ENCODE data around the gene SRL.
A peak's percentile ranks its signal among the peaks of the same experiment; 100 is the strongest.

SRL gene

GRCh38 chr16:4283441-4283840 lies 41.6 kb upstream of the SRL start:
- DNase-seq: no peak
- H3K36me3 ChIP-seq (replicated peaks): no peaks in the 10 kb centered on the region
- no peaks in the 10 kb centered on the region for H3K27me3 ChIP-seq (replicated peaks)
- in situ Hi-C loops (cut with HindIII; ENCODE audit: low pct_ligation_motif_present, low sequenced_read_pairs): no loop called here
- TF ChIP-seq CTCF (IDR thresholded peaks at IDR 0.05; ENCODE audit: low read depth, low read length, missing control alignments): no peak
- H3K27ac ChIP-seq: no peak overlapping the region
- H3K4me3 ChIP-seq (ENCODE audit: low read depth, low read length): no peak overlapping the region

- no peaks in the 10 kb centered on the region for H3K27me3 ChIP-seq (replicated peaks)
- in situ Hi-C loops (cut with HindIII; ENCODE audit: low pct_ligation_motif_present, low sequenced_read_pairs): no loop called here
- no peak overlapping the region for H3K27ac ChIP-seq
- H3K4me3 ChIP-seq (ENCODE audit: low read depth, low read length): no peak overlapping the region
- no peak for DNase-seq
- TF ChIP-seq CTCF (IDR thresholded peaks at IDR 0.05; ENCODE audit: low read depth, low read length, missing control alignments): no peak
- H3K36me3 ChIP-seq (replicated peaks): no peaks in the 10 kb centered on the region
Observed at GRCh38 chr16:4280625-4281024, 38.7 kb upstream of the SRL start.

GRCh38 chr16:4277987-4278513 lies 36.2 kb upstream of the SRL start:
- Histone ChIP-seq H3K4me3 (ENCODE audit: low read depth, low read length) (no peak overlapping the region), H3K36me3 (replicated peaks) (no peaks in the 10 kb centered on the region), H3K27me3 (replicated peaks) (no peaks in the 10 kb centered on the region), H3K27ac (no peak overlapping the region)
- no peak for DNase-seq
- TF ChIP-seq CTCF (IDR thresholded peaks at IDR 0.05; ENCODE audit: low read depth, low read length, missing control alignments): no peak
- in situ Hi-C loops (cut with HindIII; ENCODE audit: low pct_ligation_motif_present, low sequenced_read_pairs): no loop called here

GRCh38 chr16:4275861-4276260 lies 34.0 kb upstream of the SRL start:
- TF ChIP-seq CTCF (IDR thresholded peaks at IDR 0.05; ENCODE audit: low read depth, low read length, missing control alignments): no peak
- Histone ChIP-seq H3K27me3 (replicated peaks) (no peaks in the 10 kb centered on the region), H3K36me3 (replicated peaks) (no peaks in the 10 kb centered on the region), H3K27ac (no peak overlapping the region), H3K4me3 (ENCODE audit: low read depth, low read length) (no peak overlapping the region)
- no peak for DNase-seq
- in situ Hi-C loops (cut with HindIII; ENCODE audit: low pct_ligation_motif_present, low sequenced_read_pairs): no loop called here

- Histone ChIP-seq H3K27me3 (replicated peaks) (no peaks in the 10 kb centered on the region), H3K36me3 (replicated peaks) (no peaks in the 10 kb centered on the region), H3K27ac (peak overlapping the region; percentile 54), H3K4me3 (ENCODE audit: low read depth, low read length) (peak overlapping the region; percentile 83)
- TF ChIP-seq CTCF (IDR thresholded peaks at IDR 0.05; ENCODE audit: low read depth, low read length, missing control alignments): peak; percentile 62
- DNase-seq: no peak
- in situ Hi-C loops (cut with HindIII; ENCODE audit: low pct_ligation_motif_present, low sequenced_read_pairs): no loop called here
Observed at GRCh38 chr16:4273858-4274311, 32.0 kb upstream of the SRL start.
